ENCODE results near the gene NEUROG1.

GRCh38 chr5:135565725-135566421, 30.1 kb upstream of the NEUROG1 start:
- TF ChIP-seq CTCF (IDR thresholded peaks at IDR 0.05) (peak in 3 of 4 experiments; percentile 49 to 73 (median 60)), POLR2AphosphoS5 (IDR thresholded peaks at IDR 0.05) (no peak), POLR2A (IDR thresholded peaks at IDR 0.05) (no peak)
